NCI-H345 treated with DMSO at 0.1 percent for 48 hours (cell line): Measurements from ENCODE around the gene GAGE12E.
"Not testable (repeated sequence)": the region's sequence is repeated elsewhere in the genome, so short reads cannot be mapped to it uniquely, and the experiment has no call there.

Source experiments
- DNase-seq: peaks from one replicate; lab custom pipeline; 2025; ENCODE audit not compliant: unreplicated experiment; lab: John Stamatoyannopoulos, UW

GAGE12E gene, protein sequence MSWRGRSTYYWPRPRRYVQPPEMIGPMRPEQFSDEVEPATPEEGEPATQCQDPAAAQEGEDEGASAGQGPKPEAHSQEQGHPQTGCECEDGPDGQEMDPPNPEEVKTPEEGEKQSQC

DNA sequence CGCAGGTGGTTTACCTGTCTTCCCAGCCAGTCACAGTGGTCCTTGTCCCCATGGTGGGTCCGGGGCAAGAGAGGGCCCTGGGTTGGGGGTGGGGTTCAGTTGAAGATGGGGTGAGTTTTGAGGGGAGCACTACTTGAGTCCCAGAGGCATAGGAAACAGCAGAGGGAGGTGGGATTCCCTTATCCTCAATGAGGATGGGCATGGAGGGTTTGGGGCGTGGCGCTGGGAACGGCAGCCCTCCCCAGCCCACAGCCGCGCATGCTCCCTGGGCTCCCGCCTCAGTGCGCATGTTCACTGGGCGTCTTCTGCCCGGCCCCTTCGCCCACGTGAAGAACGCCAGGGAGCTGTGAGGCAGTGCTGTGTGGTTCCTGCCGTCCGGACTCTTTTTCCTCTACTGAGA lies at the start of gene GAGE12E:
Gene GAGE12E, plus strand, starts transcription at position 301 of the 400 bp plus-strand sequence. CDS start 1,155 bp downstream, outside the sequence.
- DNase-seq, result not testable (repeated sequence)

DNA sequence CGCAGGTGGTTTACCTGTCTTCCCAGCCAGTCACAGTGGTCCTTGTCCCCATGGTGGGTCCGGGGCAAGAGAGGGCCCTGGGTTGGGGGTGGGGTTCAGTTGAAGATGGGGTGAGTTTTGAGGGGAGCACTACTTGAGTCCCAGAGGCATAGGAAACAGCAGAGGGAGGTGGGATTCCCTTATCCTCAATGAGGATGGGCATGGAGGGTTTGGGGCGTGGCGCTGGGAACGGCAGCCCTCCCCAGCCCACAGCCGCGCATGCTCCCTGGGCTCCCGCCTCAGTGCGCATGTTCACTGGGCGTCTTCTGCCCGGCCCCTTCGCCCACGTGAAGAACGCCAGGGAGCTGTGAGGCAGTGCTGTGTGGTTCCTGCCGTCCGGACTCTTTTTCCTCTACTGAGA lies 19.2 kb upstream of the GAGE12E start, which contains the start of gene GAGE12C:
Gene GAGE12C, plus strand, starts transcription at position 301 of the 400 bp plus-strand sequence. CDS start 1,155 bp downstream, outside the sequence.
- not testable (repeated sequence) for DNase-seq

DNA sequence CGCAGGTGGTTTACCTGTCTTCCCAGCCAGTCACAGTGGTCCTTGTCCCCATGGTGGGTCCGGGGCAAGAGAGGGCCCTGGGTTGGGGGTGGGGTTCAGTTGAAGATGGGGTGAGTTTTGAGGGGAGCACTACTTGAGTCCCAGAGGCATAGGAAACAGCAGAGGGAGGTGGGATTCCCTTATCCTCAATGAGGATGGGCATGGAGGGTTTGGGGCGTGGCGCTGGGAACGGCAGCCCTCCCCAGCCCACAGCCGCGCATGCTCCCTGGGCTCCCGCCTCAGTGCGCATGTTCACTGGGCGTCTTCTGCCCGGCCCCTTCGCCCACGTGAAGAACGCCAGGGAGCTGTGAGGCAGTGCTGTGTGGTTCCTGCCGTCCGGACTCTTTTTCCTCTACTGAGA lies 9.7 kb upstream of the GAGE12E start, which contains the start of gene GAGE12D:
Gene GAGE12D, plus strand, starts transcription at position 301 of the 400 bp plus-strand sequence. CDS start 1,155 bp downstream, outside the sequence.
- not testable (repeated sequence) for DNase-seq

DNA sequence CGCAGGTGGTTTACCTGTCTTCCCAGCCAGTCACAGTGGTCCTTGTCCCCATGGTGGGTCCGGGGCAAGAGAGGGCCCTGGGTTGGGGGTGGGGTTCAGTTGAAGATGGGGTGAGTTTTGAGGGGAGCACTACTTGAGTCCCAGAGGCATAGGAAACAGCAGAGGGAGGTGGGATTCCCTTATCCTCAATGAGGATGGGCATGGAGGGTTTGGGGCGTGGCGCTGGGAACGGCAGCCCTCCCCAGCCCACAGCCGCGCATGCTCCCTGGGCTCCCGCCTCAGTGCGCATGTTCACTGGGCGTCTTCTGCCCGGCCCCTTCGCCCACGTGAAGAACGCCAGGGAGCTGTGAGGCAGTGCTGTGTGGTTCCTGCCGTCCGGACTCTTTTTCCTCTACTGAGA lies 9.5 kb downstream of the GAGE12E start, which contains the start of gene GAGE12F:
Gene GAGE12F, plus strand, starts transcription at position 301 of the 400 bp plus-strand sequence. CDS start 1,155 bp downstream, outside the sequence.
- DNase-seq, result not testable (repeated sequence)

- not testable (repeated sequence) for DNase-seq
Observed at GRCh38 chrX:49568728-49569127, 17.6 kb downstream of the GAGE12E start.

DNA sequence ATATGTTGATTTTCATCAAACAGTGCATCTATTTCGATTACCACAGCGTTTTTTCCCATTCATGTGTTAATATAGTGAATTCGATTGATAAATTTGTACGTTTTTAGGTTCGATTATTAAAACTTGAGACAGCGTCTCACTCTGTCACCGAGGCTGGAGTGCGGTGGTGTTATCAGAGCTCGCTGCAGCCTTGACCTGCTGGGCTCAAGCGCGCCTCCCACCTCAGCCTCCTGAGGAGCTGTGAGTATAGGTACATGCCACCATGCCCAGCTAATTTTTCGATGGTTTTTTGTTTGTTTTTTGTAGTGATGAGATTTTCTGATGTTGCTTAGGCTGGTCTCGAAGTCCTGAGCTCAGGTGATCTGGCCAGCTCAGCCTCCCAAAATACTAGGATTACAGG lies 18.1 kb downstream of the GAGE12E start:
- not testable (repeated sequence) for DNase-seq

DNA sequence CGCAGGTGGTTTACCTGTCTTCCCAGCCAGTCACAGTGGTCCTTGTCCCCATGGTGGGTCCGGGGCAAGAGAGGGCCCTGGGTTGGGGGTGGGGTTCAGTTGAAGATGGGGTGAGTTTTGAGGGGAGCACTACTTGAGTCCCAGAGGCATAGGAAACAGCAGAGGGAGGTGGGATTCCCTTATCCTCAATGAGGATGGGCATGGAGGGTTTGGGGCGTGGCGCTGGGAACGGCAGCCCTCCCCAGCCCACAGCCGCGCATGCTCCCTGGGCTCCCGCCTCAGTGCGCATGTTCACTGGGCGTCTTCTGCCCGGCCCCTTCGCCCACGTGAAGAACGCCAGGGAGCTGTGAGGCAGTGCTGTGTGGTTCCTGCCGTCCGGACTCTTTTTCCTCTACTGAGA lies 19.0 kb downstream of the GAGE12E start, which contains the start of gene GAGE12G:
Gene GAGE12G, plus strand, starts transcription at position 301 of the 400 bp plus-strand sequence. CDS start 1,155 bp downstream, outside the sequence.
- DNase-seq, result not testable (repeated sequence)

- DNase-seq, result not testable (repeated sequence)
Observed at GRCh38 chrX:49579649-49580048, 28.6 kb downstream of the GAGE12E start, which contains the start of gene GAGE12H. TSS of gene GAGE12H (plus strand) at chrX:49579949. CDS start at chrX:49581104, 1,155 bp downstream.

DNA sequence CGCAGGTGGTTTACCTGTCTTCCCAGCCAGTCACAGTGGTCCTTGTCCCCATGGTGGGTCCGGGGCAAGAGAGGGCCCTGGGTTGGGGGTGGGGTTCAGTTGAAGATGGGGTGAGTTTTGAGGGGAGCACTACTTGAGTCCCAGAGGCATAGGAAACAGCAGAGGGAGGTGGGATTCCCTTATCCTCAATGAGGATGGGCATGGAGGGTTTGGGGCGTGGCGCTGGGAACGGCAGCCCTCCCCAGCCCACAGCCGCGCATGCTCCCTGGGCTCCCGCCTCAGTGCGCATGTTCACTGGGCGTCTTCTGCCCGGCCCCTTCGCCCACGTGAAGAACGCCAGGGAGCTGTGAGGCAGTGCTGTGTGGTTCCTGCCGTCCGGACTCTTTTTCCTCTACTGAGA lies 38.1 kb downstream of the GAGE12E start, which contains the start of gene GAGE2A:
Gene GAGE2A, plus strand, starts transcription at position 301 of the 400 bp plus-strand sequence. CDS start 1,155 bp downstream, outside the sequence.
- DNase-seq, result not testable (repeated sequence)

- not testable (repeated sequence) for DNase-seq
Observed at GRCh38 chrX:49589769-49590478, 38.8 kb downstream of the GAGE12E start.

GRCh38 chrX:49590488-49590887 lies 39.4 kb downstream of the GAGE12E start:
- not testable (repeated sequence) for DNase-seq

DNA sequence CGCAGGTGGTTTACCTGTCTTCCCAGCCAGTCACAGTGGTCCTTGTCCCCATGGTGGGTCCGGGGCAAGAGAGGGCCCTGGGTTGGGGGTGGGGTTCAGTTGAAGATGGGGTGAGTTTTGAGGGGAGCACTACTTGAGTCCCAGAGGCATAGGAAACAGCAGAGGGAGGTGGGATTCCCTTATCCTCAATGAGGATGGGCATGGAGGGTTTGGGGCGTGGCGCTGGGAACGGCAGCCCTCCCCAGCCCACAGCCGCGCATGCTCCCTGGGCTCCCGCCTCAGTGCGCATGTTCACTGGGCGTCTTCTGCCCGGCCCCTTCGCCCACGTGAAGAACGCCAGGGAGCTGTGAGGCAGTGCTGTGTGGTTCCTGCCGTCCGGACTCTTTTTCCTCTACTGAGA lies 47.6 kb downstream of the GAGE12E start, which contains the start of gene GAGE1:
Gene GAGE1, plus strand, starts transcription at position 301 of the 400 bp plus-strand sequence. CDS start 1,155 bp downstream, outside the sequence.
- not testable (repeated sequence) for DNase-seq
